M059J (cell line): ENCODE results near the gene OR2F1. TPM values are rescaled to one million over a fixed set of nuclear protein-coding genes. Genes with fewer than 3 reads are reported as not detected.
A peak's percentile ranks its signal among the peaks of the same experiment; 100 is the strongest.

Experiments used
- DNase-seq: peaks from one replicate; pipeline ENCODE4 v3.0.0-alpha.2; 2012; ENCODE audit warnings: low read depth
- total RNA-seq: library from RNA; depleted of rRNA; stranded (reverse); fragments of >200 nt; shearing (Covaris generic); gene quantifications from 2 replicates; pipeline ENCODE4 v1.2.3, GENCODE V29; 2014; rRNA removed

The OR2F1 gene
- total RNA-seq, result not detected in 2 replicates

GRCh38 chr7:143954544-143954943, at the start of gene OR2F1:
OR2F1 (plus strand) TSS chr7:143954844; CDS start chr7:143959971, 5,127 bp downstream.
- no peak for DNase-seq

- no peak for DNase-seq
Observed at GRCh38 chr7:143905509-143905908, 49.1 kb upstream of the OR2F1 start.

DNA sequence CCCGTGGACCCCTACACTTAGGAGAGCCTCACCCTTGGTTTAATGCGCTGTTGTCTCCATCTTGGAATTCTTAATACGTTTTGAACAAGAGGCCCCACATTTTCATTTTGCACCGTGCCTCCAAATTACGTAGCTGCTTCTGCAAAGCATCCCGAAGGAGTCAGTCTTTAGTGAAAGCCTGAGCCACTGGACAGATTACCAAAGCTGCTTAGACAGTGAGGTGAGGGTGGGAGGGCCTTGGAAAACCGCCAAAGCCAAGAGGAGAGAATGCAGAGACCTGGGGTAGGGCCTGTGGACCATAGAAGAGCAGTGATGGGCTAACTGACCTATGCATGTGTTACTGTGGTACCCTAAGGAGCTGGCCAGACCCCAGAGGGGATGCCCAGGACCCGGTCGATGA, 48.5 kb upstream of the OR2F1 start:
- DNase-seq, result no peak

DNA sequence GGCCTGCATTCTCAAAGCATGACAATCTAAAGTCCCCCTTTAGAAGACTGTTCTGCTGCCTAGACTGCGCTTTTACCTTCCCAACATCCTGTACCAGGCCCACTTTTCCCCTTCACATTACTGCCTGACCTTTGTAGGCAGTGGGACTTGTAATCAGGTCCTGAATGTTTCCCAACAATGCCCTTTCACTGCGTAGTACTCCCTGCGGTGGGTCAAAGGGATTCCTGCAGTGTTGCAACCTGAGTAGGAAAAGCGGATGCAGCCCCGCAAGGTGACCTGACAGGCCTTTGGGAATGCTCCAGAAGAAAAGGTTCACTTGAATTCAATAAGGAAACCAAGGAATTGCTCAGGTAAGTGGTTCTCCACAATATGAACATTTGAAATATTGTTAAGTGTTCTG, 47.7 kb upstream of the OR2F1 start:
- no peak for DNase-seq

DNA sequence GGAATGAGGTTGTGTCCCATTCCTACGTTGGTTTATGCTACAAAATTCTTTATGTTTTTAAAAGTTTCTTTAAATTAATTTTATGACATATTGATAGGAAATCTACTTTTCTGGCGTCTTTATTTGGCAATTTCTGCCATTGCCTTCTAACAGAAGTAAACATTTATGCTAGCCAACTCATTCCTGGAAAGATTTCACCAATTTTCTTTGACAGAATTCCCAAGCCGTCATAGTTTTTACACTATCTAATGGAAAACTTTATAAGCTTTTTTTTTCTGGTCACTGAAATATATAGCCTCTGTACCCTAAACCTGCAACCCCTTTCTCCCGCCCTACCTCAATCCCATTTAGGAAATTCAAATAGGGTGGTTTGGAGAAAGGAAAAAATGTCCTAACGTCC, 46.5 kb upstream of the OR2F1 start:
- DNase-seq, result no peak

DNA sequence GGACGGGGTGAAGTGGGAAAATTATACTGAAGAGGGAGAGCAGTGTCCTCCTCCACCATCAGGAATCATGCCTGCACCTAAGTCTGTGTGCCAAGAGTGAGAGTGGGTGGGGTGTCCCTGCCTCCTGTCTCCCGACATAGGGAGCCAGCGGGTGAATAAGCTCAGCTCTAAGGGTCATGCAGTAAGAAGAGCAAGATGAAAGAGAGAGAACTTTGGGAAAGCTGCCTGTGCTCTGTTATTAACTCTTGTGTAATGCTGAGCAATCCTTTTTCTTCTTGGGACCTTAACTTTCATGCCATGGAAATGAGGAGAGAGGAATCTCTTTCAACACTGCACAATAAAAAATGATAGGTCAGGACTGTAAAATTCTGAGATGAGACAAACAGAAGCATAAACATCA, 44.8 kb upstream of the OR2F1 start:
- no peak for DNase-seq

DNA sequence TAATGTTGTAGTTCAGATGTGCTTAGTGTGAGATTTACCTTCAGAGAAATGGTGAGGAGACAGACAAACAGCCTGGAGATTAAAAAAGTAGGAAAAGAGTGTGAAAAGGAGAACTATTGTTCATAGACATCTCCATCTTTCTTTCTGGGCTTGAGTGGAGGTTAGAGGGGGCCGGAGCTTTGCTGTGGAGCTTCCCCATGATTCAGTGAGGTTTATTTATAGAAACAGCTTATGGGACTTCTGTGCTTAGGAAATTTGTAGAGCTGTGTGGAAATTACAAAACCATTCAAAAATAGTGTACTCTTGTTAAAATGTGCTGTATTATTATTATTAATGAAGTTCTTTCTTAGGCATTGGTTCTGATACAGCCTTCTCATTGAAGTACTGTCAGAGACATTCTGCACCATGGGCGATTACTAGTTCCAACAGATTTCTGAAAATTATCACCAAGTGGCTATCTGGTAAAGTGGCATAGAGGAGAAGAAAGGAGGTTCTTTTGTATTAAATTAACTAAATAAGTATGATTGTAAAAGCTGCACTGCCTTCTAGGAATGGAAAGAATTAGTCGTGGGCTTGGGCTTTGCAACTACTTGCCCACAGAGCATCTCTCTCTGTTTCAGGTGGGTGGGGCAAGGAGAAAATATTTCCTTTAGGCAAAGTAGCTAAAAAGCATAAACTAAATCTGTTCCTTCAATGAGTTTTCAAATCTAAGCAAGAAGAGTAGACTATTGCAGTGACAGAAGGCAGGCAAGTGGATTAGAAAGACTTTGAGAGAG, 44.0 kb upstream of the OR2F1 start:
- DNase-seq, result no peak

DNA sequence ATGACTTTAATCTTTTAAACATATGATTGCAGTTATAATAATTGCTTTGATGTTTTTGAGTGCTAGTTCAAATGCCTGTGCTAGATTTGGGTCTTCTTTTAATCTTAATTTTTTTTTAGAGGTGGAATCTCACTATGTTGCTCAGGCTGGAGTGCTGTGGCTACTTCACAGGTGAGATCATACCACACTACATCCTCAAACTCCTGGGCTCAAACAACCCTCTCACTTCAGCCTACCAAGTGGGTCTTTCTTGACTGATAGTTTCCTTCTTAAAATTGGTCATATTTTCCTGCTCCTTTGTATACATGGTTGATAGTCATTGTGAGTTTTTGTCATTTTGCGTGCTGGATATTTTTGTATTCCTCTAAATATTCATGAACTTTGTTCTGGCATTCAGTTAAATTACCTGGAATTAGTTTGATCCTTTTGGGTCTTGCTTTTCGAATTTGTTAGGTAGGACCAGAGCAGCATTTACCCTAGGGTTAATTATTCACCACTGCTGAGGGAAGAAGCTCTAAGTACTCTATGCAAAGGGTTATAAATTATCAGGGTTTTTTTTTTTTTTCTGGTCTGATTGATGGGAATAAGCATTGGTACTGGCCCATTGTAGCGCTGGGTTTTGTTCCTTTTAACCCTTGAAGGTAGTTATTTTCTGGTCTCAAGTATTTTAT, 40.6 kb upstream of the OR2F1 start:
- DNase-seq, result no peak

DNA sequence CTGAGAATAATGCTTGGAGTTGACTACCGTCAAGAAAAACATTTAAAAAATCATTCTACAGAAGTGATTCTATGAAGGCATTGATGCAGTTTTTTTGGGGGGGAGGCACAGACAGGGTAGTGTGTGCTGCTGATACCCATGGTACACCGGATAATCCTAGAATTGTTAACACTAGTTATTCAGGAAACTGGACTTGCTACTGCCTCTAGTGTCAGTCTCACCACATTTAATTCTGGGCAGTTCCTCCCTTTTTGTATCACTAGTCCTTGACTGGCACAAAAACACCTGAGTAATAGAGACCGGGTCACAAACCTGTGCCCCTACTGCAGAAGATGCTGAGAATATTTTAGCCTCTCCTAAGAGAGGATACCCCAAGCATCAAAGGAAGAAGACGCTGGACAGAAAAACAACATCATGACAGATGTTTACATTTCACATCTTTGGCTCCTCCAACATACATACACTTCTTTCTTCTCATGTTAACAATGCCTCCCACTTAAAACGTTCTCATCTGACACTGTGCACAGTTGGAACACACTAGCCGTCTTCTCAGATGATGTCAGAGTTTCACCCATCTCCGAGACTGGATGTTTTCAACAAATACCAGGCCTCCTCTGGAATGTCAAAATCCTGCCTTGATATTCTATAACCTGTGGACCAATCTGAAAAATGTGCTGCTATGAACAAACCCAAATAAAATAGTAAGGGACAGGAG, 39.5 kb upstream of the OR2F1 start:
- DNase-seq, result no peak

GRCh38 chr7:143924851-143925250, 29.8 kb upstream of the OR2F1 start:
- no peak for DNase-seq

GRCh38 chr7:143929224-143929920, 25.3 kb upstream of the OR2F1 start:
- DNase-seq, result no peak

DNA sequence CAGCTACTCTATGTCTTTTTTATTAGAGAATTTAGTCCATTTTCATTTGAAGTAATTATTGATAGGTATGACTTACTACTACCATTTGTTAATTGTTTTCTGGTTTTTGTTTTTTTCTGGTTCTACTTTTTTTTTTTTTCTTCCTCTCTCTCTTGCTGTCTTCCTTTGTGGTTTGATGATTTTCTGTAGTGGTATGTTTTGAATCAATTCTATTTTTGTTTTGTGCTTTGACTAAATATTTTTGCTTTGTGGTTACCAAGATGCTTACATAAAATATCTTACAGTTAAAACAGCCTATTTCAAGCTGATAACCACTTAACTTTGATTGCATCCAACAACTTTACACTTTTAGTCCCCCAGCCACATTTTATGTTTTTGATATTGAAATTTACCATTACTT, 22.9 kb upstream of the OR2F1 start:
- no peak for DNase-seq

DNA sequence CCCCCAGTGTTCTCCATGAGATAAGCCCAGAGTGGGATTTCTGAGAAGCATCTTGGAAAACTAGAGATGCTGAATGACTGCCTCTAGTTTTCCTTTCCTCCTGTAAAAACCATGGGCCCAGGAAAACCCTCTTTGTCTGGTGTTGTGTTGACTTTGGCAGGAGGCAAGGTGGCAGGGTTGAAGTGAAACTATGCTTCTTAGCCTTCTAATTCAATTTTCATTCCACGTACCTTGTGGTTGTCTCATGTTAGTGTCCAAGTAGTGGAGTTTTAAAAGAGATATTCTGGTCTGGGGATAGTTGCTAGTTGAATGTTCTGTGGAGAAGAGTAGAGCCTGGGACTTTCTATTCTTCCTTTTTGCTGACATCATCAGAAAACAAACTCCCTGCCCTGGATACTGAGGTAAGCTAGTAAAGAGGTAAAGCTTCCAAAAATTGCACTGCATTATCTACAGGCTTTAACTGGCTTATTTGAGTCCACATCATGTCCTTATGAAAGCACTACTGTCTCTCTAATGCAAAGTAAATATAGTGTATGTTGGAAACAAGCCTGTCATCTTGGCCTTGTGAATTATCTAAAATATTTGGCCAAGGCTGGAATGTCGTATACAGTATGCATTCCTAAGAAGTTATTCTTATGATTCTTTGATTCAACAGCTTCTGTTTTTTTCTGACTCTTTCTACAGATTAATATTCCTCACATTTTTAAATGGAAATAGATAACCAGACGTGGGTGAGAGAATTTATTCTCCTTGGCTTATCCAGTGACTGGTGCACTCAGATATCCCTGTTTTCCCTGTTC, 19.9 kb upstream of the OR2F1 start, which contains the start of gene OR2F2:
Gene OR2F2 (plus strand): TSS at position 708 of the 800 bp plus-strand sequence. CDS start 0 bp downstream, at position 708.
- DNase-seq, result no peak

DNA sequence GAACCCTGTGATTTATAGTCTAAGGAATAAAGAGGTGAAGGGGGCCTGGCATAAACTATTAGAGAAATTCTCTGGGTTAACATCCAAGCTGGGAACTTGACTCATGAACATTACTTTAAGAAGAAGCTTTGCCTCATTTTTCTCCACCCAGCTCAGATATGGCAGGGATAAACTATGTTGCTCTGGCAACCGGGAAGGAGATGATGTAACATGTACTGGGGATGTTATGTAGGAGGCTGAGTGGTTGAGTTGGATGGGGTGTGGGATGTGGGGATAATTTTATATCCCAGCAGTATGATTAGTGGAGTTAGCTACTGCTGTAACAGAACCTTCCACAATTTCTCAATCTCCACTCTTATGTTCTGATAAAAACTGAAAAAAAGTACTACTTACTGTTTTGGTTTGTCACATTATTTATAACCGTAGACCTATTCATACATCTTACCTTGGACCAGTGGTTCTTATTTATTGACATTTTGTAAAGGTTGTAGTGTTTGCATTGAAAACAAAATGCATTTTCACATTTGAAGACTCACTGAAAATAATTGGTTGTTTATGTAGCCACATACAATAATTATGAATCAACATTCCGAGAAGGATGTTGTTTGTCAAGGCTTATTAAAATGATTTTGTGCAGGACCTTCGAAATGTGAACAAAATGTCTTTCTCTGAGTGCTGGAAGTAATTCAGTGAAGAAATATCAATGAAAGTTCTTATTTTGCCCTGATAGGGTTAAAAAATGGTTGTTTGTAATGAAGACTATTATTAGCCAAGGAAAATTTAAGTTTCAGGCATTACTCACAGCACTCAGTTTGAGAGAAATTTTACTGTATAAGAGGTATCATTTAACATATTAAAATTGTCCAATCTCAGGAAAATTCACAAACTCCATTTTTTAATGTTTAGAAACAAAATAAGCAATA, 18.3 kb upstream of the OR2F1 start:
- DNase-seq, result peak; percentile 3

DNA sequence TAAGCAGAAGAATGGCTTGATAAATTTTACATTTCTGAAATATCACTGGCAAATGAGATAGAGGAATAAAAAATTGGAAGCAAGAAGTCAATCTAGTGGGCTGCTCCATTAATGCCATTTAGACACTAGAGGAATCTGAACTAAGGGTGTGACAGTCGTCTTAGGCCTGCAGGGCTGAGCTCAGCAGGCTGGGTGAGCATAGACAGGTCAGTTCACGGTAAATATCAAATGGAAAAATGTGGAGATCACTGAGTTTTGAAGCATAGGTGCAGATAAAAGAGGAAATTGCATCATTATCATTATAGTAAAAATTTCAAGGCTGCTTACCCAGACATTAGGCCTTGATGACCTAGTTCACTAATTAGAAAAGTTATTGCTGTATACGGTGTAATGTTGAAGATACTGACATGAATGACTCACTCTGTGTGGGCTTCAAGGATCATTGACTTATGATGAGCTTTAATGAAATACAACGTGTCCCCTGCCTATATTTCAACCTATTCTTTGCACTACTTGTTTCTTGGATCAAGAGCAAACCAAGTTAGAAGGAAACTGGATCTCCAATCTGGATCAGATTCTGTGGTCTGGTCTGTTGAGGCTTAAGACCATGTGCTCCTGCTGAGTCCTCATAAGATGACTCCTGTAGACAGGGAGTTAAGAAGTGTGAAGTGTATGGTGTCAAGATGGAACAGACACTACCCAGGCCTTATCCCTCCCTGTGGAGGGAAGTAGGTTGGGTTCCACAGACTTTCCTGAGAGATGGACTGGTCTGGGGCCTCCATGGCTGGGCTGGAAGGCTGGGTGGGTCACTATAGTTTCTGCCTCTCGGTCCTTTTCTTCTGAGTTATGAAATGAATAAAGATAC, 16.0 kb upstream of the OR2F1 start:
- DNase-seq, result no peak

- DNase-seq, result no peak
Observed at GRCh38 chr7:143945423-143945822, 9.2 kb upstream of the OR2F1 start.

GRCh38 chr7:143947111-143947510, 7.5 kb upstream of the OR2F1 start:
- no peak for DNase-seq

DNA sequence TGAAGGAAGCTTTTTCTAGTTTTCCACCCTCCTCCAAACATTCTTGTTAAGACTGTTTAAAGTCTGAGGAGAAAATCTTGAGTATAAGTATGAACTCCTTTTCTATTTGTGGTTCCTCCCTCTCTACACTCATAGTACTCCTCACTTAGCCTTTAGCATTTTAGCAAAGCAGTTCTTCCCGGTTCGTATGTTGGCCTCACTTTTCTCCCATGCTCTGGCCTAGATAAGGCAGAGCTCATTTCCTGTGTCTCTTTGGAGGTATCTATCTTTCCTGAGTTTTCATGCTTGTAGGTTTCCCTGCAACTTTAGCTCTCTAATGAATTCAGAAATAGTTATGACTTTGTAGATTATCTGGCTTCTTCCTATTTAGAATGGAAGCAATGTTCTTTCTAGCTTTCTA, 5.9 kb upstream of the OR2F1 start:
- DNase-seq, result no peak

GRCh38 chr7:143953421-143953820, 1.2 kb upstream of the OR2F1 start:
- DNase-seq, result no peak
